Activated T-cell treated with anti-CD3 and anti-CD28 coated beads, Interleukin-2, amount 50 U/mL, for 4 hours (primary cell): Measurements from ENCODE around the gene RAB9A. TPM values are rescaled to one million over a fixed set of nuclear protein-coding genes. Genes with fewer than 3 reads are reported as not detected.
"Not testable (repeated sequence)": the region's sequence is repeated elsewhere in the genome, so short reads cannot be mapped to it uniquely, and the experiment has no call there.

Source experiments
- ATAC-seq, 2 donors: fragments of 200-7000 bp; cut with Tn5 transposase; one replicate each; pipeline ENCODE4 v1.10.0; 2021
- DNase-seq: peaks from one replicate; pipeline ENCODE4 v3.0.0-alpha.2; 2020
- H3K27me3 Mint-ChIP-seq: one replicate; pipeline ENCODE4 v1.8.0; 2021; ENCODE audit warnings: low read depth, mixed read lengths
- H3K36me3 Mint-ChIP-seq: one replicate; pipeline ENCODE4 v1.8.0; 2022; ENCODE audit warnings: mixed read lengths; ENCODE audit not compliant: insufficient read depth
- H3K4me1 Mint-ChIP-seq: one replicate; pipeline ENCODE4 v1.8.0; 2021; ENCODE audit warnings: low read depth, mixed read lengths
- H3K4me3 Mint-ChIP-seq: one replicate; pipeline ENCODE4 v1.8.0; 2021; ENCODE audit warnings: mild to moderate bottlenecking, moderate library complexity, mixed read lengths
- H3K9me3 Mint-ChIP-seq: one replicate; pipeline ENCODE4 v1.8.0; 2021; ENCODE audit warnings: mixed read lengths
- total RNA-seq, 3 donors: library from RNA; stranded (reverse); gene quantifications; one replicate each; pipeline ENCODE4 v1.2.1, GENCODE V29; 2021

The RAB9A gene
- total RNA-seq, 3 donors from 2014 or later, result 11.8 to 17.8 (median 17.3) TPM

DNA sequence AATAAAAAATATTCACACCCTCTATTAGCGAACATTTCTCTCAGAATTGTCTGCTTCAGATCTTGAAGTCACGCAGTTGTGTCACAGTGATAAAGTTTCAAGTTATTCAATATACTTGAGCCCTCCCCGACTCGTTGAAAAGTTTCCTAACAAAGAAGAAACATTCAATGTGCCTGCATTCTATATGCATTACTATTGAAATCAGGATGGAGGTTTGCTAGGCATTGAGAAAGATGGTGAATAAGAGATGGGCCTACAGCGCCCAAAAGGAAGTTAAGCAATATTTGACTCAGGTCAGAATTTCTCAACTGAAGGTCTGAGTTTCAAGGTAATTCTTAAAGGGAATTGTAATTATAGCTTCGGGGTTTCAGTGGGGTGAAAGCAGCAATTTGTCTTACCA is 29.9 kb upstream of the RAB9A start:
- H3K36me3 Mint-ChIP-seq, result peaks cover 10% of the 10 kb centered on the region
- no peak for ATAC-seq
- no peaks in the 10 kb centered on the region for H3K27me3 Mint-ChIP-seq
- no peaks in the 10 kb centered on the region for H3K9me3 Mint-ChIP-seq
- no peak for DNase-seq
- H3K4me1 Mint-ChIP-seq, result peaks cover 27% of the 10 kb centered on the region
- H3K4me3 Mint-ChIP-seq, result no peak overlapping the region

DNA sequence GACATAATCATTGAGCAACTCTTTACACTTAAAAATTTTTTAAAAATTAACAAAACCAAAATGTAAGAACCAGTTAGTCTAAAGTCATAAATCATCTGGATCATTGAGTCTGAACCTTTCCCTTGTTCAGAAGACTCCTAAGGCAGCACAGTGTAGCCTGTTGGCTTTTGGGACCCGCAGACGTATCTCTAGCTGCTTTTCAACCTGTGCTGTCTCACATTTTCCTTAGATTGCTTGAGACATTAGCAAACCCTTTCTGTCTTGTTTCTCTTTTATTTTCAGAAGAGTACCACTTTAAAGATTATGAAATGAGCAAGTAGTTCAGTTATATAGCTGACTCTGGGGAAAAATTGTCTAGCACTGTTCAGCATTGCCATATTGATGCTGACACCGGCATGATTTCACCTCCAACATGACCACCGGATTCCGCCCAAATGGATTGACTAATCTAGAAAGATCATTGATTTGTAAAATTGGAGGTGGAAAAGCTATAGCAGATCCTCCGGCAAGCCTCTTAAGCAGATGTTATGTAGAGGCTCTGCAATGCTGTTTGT is 27.1 kb upstream of the RAB9A start:
- H3K4me3 Mint-ChIP-seq, result peak overlapping the region; percentile 51
- no peaks in the 10 kb centered on the region for H3K27me3 Mint-ChIP-seq
- ATAC-seq (peak; percentile 51 to 63), DNase-seq (no peak)
- no peaks in the 10 kb centered on the region for H3K9me3 Mint-ChIP-seq
- H3K4me1 Mint-ChIP-seq, result peaks cover 16% of the 10 kb centered on the region
- peaks cover 11% of the 10 kb centered on the region for H3K36me3 Mint-ChIP-seq

DNA sequence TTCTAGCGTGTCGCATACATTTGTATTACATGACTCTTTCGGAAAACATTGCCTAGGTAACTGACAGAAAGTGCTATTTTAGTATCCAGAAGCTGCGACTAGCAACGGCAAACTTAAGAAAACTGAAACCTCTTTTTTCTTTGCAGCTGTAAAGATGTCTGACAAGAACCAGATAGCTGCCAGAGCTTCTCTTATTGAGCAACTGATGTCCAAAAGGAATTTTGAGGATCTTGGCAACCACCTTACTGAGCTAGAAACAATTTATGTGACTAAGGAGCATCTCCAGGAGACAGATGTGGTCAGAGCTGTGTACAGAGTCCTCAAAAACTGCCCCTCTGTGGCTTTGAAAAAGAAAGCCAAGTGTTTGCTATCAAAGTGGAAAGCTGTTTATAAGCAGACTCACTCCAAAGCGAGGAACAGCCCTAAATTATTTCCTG is 26.6 kb upstream of the RAB9A start:
- ATAC-seq (peak in 1 of 2 donors; percentile 18), DNase-seq (no peak)
- no peaks in the 10 kb centered on the region for H3K9me3 Mint-ChIP-seq
- peaks cover 10% of the 10 kb centered on the region for H3K36me3 Mint-ChIP-seq
- H3K4me3 Mint-ChIP-seq, result peak overlapping the region; percentile 51
- peaks cover 16% of the 10 kb centered on the region for H3K4me1 Mint-ChIP-seq
- H3K27me3 Mint-ChIP-seq, result no peaks in the 10 kb centered on the region

GRCh38 chrX:13664020-13664419 is 24.9 kb upstream of the RAB9A start:
- Mint-ChIP-seq H3K27me3 (no peaks in the 10 kb centered on the region), H3K9me3 (no peaks in the 10 kb centered on the region), H3K4me1 (peaks cover 14% of the 10 kb centered on the region), H3K4me3 (no peak overlapping the region), H3K36me3 (peaks cover 10% of the 10 kb centered on the region)
- no peak for DNase-seq
- ATAC-seq, result no peak

DNA sequence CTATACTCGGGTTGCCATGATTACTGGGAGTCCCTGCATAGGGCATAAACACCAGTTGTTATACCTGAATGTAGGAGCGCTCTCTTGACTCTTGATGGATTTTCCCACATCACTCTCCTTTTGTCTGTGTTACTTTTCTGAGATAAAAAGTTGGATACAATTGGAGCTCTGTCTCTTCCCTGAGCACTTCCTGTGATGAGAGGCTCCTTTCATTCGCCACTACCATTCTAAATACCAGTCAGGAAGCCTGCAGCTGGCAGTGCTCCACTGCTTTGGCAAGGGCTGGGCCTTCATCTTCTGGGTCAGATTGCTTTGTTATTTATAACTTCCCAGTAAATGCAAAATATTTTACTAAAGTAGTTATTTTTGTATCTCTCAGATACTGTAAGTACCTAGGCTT is 22.1 kb upstream of the RAB9A start:
- Mint-ChIP-seq H3K36me3 (peaks cover 11% of the 10 kb centered on the region), H3K4me1 (peaks cover 25% of the 10 kb centered on the region), H3K9me3 (no peaks in the 10 kb centered on the region), H3K4me3 (no peak overlapping the region), H3K27me3 (no peaks in the 10 kb centered on the region)
- no peak for ATAC-seq
- no peak for DNase-seq

- Mint-ChIP-seq H3K4me1 (peaks cover 20% of the 10 kb centered on the region), H3K36me3 (peaks cover 8% of the 10 kb centered on the region), H3K4me3 (no peak overlapping the region), H3K27me3 (no peaks in the 10 kb centered on the region), H3K9me3 (no peaks in the 10 kb centered on the region)
- ATAC-seq, result no peak
- no peak for DNase-seq
Measured at GRCh38 chrX:13667919-13668318, 21.0 kb upstream of the RAB9A start.

DNA sequence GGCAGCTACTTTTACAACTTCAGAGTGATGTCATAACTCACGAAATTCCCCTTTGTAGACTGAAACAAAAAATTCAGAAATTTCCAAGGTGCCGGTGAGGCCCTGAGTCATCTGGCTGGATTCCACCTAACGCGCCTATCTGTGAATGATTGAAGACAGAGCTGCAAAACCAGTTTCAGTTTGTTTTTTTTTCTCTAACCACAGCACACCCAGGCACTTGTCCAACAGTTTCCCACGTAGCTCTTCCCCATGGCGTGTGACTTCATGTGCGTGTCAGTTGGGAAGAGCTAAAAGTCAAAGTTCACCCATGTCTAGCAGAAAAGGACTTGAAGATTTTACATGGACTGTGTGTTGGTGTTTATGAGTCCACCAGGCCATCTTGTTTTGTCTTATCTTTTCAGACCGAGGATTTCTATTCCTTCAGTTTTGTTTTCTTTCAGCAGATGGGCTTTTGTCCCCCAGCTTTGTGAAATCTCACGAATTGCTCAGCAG is 19.6 kb upstream of the RAB9A start:
- Mint-ChIP-seq H3K9me3 (no peaks in the 10 kb centered on the region), H3K36me3 (peaks cover 8% of the 10 kb centered on the region), H3K4me1 (peaks cover 20% of the 10 kb centered on the region), H3K4me3 (peak overlapping the region; percentile 71), H3K27me3 (no peaks in the 10 kb centered on the region)
- ATAC-seq (peak; percentile 86 to 89), DNase-seq (peak; percentile 42)

DNA sequence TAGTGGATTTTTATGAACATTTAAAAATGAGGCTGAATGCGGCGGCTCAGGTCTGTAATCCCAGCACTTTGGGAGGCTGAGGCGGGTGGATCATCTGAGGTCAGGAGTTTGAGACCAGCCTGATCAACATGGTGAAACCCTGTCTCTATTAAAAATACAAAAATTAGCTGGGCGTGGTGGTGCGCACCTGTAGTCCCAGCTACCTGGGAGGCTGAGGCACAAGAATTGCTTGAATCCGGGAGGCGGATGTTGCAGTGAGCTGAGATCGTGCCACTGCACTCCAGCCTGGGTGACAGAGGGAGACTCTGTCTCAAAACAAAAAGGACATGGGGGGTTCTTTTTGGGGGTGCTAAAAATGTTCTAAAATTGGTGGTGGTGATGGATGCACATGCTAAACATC is 19.2 kb upstream of the RAB9A start:
- H3K27me3 Mint-ChIP-seq, H3K36me3 Mint-ChIP-seq, ATAC-seq, H3K9me3 Mint-ChIP-seq, DNase-seq: not testable (repeated sequence)
- peaks cover 20% of the 10 kb centered on the region for H3K4me1 Mint-ChIP-seq
- H3K4me3 Mint-ChIP-seq, result peak overlapping the region; percentile 71

GRCh38 chrX:13670197-13670596 is 18.7 kb upstream of the RAB9A start:
- ATAC-seq, result no peak
- H3K4me3 Mint-ChIP-seq, result no peak overlapping the region

GRCh38 chrX:13673016-13673415 is 15.9 kb upstream of the RAB9A start:
- ATAC-seq, result no peak
- Mint-ChIP-seq H3K27me3 (no peaks in the 10 kb centered on the region), H3K4me1 (peaks cover 20% of the 10 kb centered on the region), H3K4me3 (no peak overlapping the region), H3K9me3 (no peaks in the 10 kb centered on the region), H3K36me3 (peaks cover 6% of the 10 kb centered on the region)
- DNase-seq, result no peak

More at GRCh38 chrX:13670197-13670596, 18.7 kb upstream of the RAB9A start:
- H3K36me3 Mint-ChIP-seq, result peaks cover 8% of the 10 kb centered on the region
- no peaks in the 10 kb centered on the region for H3K9me3 Mint-ChIP-seq
- H3K27me3 Mint-ChIP-seq, result no peaks in the 10 kb centered on the region
- peaks cover 20% of the 10 kb centered on the region for H3K4me1 Mint-ChIP-seq
- DNase-seq, result no peak

DNA sequence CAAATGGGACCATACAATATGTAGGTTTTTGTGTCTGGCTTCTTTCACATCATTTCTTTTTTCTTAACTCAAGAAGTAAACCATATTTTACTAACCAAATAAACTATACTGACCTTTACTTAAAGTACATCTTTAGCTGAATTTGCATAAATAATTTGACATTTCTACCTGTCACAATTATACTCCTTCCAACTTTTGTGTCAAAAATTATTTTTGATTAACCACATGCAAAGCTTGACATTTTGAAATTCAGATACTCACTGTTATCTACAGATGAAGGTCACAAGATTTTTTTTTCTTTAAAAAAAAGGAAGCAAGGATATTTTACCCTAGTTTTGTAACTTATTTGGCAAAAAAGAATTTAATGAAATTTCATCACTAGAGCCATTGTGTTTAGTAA is 12.0 kb upstream of the RAB9A start:
- ATAC-seq (no peak), DNase-seq (no peak)
- Mint-ChIP-seq H3K9me3 (no peaks in the 10 kb centered on the region), H3K4me1 (no peaks in the 10 kb centered on the region), H3K36me3 (peaks cover 3% of the 10 kb centered on the region), H3K4me3 (no peak overlapping the region), H3K27me3 (no peaks in the 10 kb centered on the region)

GRCh38 chrX:13679700-13680099 is 9.2 kb upstream of the RAB9A start:
- not testable (repeated sequence) for H3K27me3 Mint-ChIP-seq, H3K9me3 Mint-ChIP-seq, H3K4me3 Mint-ChIP-seq, H3K4me1 Mint-ChIP-seq, ATAC-seq, DNase-seq, H3K36me3 Mint-ChIP-seq

- Mint-ChIP-seq H3K9me3 (no peaks in the 10 kb centered on the region), H3K4me3 (no peak overlapping the region), H3K36me3 (no peaks in the 10 kb centered on the region), H3K4me1 (peaks cover 12% of the 10 kb centered on the region), H3K27me3 (no peaks in the 10 kb centered on the region)
- no peak for ATAC-seq
- DNase-seq, result no peak
Measured at GRCh38 chrX:13681595-13681994, 7.3 kb upstream of the RAB9A start.

GRCh38 chrX:13684361-13684760 is 4.6 kb upstream of the RAB9A start:
- no peak for DNase-seq
- H3K36me3 Mint-ChIP-seq, result no peaks in the 10 kb centered on the region
- no peak for ATAC-seq
- no peaks in the 10 kb centered on the region for H3K9me3 Mint-ChIP-seq
- H3K27me3 Mint-ChIP-seq, result no peaks in the 10 kb centered on the region
- H3K4me3 Mint-ChIP-seq, result no peak overlapping the region
- H3K4me1 Mint-ChIP-seq, result peaks cover 26% of the 10 kb centered on the region

- DNase-seq, result no peak
- H3K9me3 Mint-ChIP-seq, result no peaks in the 10 kb centered on the region
- H3K4me1 Mint-ChIP-seq, result peaks cover 31% of the 10 kb centered on the region
- H3K27me3 Mint-ChIP-seq, result no peaks in the 10 kb centered on the region
- no peaks in the 10 kb centered on the region for H3K36me3 Mint-ChIP-seq
- no peak for ATAC-seq
- H3K4me3 Mint-ChIP-seq, result no peak overlapping the region
Measured at GRCh38 chrX:13685126-13685763, 3.7 kb upstream of the RAB9A start.
